ENCODE data around the gene ECT2. TPM values are rescaled to one million over a fixed set of nuclear protein-coding genes. Genes with fewer than 3 reads are reported as not detected.

The ECT2 gene
- total RNA-seq, 1 experiment from 2014 or later, result 63.9 TPM

GRCh38 chr3:172707030-172707429, 43.5 kb upstream of the ECT2 start:
- TF ChIP-seq CTCF (IDR thresholded peaks at IDR 0.05; ENCODE audit: unreplicated experiment), result no peak
- CTCF ChIA-PET, result interaction anchor here (0.6 to 5.7 kb wide), 4 partner anchors 21 to 43 kb away, joined by 3 to 45 read pairs (median 32); no protein-coding TSS in a partner anchor
- H3K36me3 Mint-ChIP-seq (ENCODE audit: insufficient read depth, unreplicated experiment), result peaks cover 5% of the 10 kb centered on the region
- POLR2A ChIA-PET, result interaction anchor here (0.6 to 5.8 kb wide), 3 partner anchors 10 to 34 kb away, joined by 3 to 62 read pairs (median 4); no protein-coding TSS in a partner anchor
- no peaks in the 10 kb centered on the region for H3K27me3 Mint-ChIP-seq (ENCODE audit: insufficient read depth, unreplicated experiment)
- BruUV-seq (replicated peaks), result no TSS peak
- intact Hi-C loops (cut with micrococcal nuclease), result no loop called here
- H3K4me3 Mint-ChIP-seq (ENCODE audit: unreplicated experiment), result no peak overlapping the region
- H3K27ac Mint-ChIP-seq (ENCODE audit: low read depth, unreplicated experiment), result no peak overlapping the region
- peaks cover 9% of the 10 kb centered on the region for H3K4me1 Mint-ChIP-seq (ENCODE audit: insufficient read depth, unreplicated experiment)
- no peak for DNase-seq (ENCODE audit: unreplicated experiment)
- no peaks in the 10 kb centered on the region for H3K9me3 Mint-ChIP-seq (ENCODE audit: unreplicated experiment)

- CTCF ChIA-PET, result interaction anchor here (0.8 to 10.5 kb wide), 5 partner anchors 11 to 38 kb away, joined by 4 to 212 read pairs (median 39); no protein-coding TSS in a partner anchor
- intact Hi-C loops (cut with micrococcal nuclease), result no loop called here
- Mint-ChIP-seq H3K9me3 (ENCODE audit: unreplicated experiment) (no peaks in the 10 kb centered on the region), H3K27me3 (ENCODE audit: insufficient read depth, unreplicated experiment) (no peaks in the 10 kb centered on the region), H3K4me3 (ENCODE audit: unreplicated experiment) (no peak overlapping the region), H3K27ac (ENCODE audit: low read depth, unreplicated experiment) (peak overlapping the region; percentile 57), H3K36me3 (ENCODE audit: insufficient read depth, unreplicated experiment) (peaks cover 5% of the 10 kb centered on the region), H3K4me1 (ENCODE audit: insufficient read depth, unreplicated experiment) (peaks cover 8% of the 10 kb centered on the region)
- no peak for TF ChIP-seq CTCF (IDR thresholded peaks at IDR 0.05; ENCODE audit: unreplicated experiment)
- DNase-seq (ENCODE audit: unreplicated experiment), result peak; percentile 33
- BruUV-seq (replicated peaks), result no TSS peak
- POLR2A ChIA-PET, result interaction anchor here (4.6 to 5.8 kb wide), 2 partner anchors 22 to 42 kb away, joined by 62 to 89 read pairs; partner anchors contain the start of gene ECT2
Observed at GRCh38 chr3:172707967-172708366, 42.6 kb upstream of the ECT2 start.

GRCh38 chr3:172708921-172709773, 41.4 kb upstream of the ECT2 start:
- POLR2A ChIA-PET, result interaction anchor here (0.6 to 5.8 kb wide), 9 partner anchors 9 to 100 kb away, joined by 3 to 89 read pairs (median 14); partner anchors contain the start of gene ECT2
- no peak for TF ChIP-seq CTCF (IDR thresholded peaks at IDR 0.05; ENCODE audit: unreplicated experiment)
- Mint-ChIP-seq H3K4me1 (ENCODE audit: insufficient read depth, unreplicated experiment) (peaks cover 8% of the 10 kb centered on the region), H3K27me3 (ENCODE audit: insufficient read depth, unreplicated experiment) (no peaks in the 10 kb centered on the region), H3K27ac (ENCODE audit: low read depth, unreplicated experiment) (peak overlapping the region; percentile 84), H3K9me3 (ENCODE audit: unreplicated experiment) (no peaks in the 10 kb centered on the region), H3K4me3 (ENCODE audit: unreplicated experiment) (peak overlapping the region; percentile 94), H3K36me3 (ENCODE audit: insufficient read depth, unreplicated experiment) (peaks cover 5% of the 10 kb centered on the region)
- intact Hi-C loops (cut with micrococcal nuclease), result no loop called here
- CTCF ChIA-PET, result interaction anchor here (1.1 to 10.5 kb wide), 9 partner anchors 8 to 39 kb away, joined by 3 to 212 read pairs (median 14); no protein-coding TSS in a partner anchor
- peak; percentile 14 for DNase-seq (ENCODE audit: unreplicated experiment)
- no TSS peak for BruUV-seq (replicated peaks)
